Activated effector memory CD4-positive, alpha-beta T cell treated with anti-CD3 and anti-CD28 coated beads, Interleukin-2, amount 50 U/mL, for 16 hours (primary cell): ENCODE results near the gene ARID1B.

Experiments used
- DNase-seq: peaks from one replicate; pipeline ENCODE4 v3.0.0-alpha.2; 2020

ARID1B gene

GRCh38 chr6:156828280-156828703, 51.1 kb downstream of the ARID1B start:
- DNase-seq = no peak

DNA sequence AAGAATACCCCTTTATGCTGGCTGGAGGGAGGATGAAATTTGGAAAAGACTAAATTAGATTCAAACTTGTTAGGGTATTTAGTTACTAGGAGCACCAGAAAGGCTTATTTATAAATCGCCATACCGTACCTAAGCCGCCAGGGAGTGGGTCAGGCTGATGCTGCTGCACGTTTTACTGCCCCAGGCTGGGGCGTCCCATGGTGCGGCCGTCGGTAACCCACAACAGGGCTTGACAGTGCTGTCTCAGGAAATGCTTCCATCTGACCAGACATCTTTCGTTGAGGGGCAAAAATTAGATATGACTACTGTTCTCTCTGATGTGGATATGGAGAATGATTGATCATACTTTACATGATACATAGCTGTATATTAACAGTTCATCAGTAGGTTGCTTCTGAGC, 52.9 kb downstream of the ARID1B start:
- no peak for DNase-seq

GRCh38 chr6:156832231-156832647, 55.1 kb downstream of the ARID1B start:
- DNase-seq = no peak

DNA sequence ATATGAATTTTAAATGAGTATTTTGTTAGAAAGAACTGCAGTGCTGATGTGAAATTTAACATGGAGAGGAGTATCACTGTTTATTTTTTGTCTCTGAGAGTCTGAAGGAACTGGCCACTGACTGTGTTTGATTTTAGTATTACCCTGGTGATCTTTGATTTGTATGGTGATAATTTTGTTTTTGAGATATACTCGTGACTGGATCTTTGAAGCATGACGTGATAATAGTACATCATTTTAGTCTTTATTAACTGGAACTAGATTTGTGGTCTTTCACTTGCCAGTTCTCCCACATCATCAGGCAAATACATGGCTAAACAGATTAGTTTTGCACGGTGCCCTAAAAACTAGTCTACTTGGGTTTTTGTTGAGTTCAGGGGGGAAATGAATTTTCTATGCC, 55.5 kb downstream of the ARID1B start:
- no peak for DNase-seq

DNA sequence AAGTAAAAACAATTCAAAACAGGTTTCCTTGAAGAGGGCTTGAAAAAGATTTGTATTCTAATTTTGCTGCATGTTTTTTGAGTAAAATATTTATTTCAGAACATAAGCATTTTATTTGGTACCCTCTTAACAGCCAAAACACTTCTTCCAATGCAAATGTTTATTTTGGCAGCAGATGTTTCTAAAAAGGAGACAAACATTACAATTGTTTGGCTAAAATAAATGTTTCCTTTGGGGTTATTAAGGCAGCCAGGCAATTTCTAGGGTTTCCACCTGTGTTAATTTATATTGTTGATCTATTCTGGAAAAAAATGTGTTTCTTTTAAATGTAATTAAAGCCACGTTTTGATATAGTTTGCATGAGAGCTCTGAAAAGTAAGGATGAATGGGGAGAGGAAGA, 56.6 kb downstream of the ARID1B start:
- DNase-seq = no peak

- no peak for DNase-seq
These were observed 62.0 kb downstream of the ARID1B start for GRCh38 chr6:156839129-156839528.

GRCh38 chr6:156839591-156840001, 62.4 kb downstream of the ARID1B start:
- DNase-seq = no peak

GRCh38 chr6:156840136-156840535, 63.0 kb downstream of the ARID1B start:
- DNase-seq = no peak

DNA sequence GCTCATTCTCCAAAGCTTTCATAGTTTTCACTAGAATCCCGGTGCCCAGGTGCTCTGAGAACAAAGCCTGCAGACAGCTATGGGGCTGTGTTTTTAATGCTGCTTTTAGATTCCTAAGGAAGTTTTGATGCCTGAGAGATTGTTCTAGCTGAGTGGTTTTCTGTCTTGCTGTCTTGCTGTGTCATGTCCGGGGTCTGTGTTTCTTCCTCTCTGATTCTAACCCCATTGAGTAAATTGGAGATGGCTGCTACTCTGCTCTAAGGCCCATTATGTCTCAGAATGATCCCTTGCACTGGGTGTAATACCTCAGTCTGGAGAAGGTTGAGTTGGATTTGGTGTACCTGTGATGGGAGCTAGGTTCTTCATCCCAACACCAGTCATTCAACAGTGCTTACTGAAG, 63.4 kb downstream of the ARID1B start:
- DNase-seq = no peak

DNA sequence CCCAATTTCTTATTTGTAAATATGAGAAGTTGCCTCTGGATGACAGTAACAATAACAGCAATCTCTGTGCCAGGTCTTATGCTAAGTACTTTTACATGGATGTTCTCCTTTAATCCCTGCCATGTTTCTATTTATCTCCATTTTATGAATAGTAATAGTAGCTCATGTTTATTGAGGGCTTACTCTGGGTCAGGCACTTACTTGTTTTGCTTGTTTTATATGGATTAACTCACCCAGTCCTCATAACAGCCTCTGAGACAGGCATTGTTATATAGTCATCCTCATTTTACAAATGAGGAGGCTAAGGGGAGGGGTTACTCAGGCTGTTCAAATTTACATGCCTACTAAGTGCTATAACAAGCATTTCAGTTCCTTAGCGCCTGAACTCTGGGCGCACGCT, 64.3 kb downstream of the ARID1B start:
- DNase-seq = no peak

GRCh38 chr6:156842598-156843250, 65.5 kb downstream of the ARID1B start:
- DNase-seq = no peak

DNA sequence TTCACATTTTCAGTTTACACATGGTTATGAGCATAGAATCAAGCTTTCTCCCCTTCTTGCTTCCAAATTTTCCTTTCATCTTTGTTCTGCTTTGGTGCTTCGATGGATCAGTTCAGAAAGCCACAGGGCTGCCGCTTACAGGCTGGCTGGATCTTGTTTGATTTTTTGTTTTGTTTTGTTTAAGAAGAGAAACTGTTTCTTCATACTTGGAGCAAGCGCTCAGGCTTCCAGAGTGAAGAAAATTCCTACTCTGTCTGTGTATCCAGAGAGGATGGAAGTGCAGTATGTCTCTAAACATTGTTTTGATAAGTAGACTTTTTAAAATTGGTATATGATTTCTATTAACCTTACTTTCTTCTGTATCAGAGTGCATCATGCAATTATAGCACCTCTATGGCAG, 66.9 kb downstream of the ARID1B start:
- DNase-seq = no peak

GRCh38 chr6:156845454-156846155, 68.4 kb downstream of the ARID1B start:
- DNase-seq = no peak

- DNase-seq = no peak
These were observed 69.8 kb downstream of the ARID1B start for GRCh38 chr6:156846845-156847599.

DNA sequence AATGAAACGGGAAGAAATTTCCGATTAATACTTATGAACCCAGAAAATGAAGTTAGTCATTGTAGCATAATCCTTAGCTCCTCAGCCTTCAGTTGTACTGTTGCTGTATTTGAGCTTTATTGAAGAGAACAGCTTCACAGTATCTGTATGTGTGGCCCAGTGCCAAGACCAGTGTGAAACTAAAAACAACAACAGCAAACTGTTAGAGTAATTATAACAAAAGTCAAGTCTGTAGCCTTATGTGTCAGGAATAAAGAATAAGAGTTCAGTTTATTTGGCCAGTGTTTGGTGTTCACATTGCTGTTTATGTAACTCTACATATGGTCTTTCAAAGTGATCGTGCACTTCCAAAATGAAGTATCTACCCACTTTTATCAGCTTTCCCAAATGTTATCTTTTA, 70.9 kb downstream of the ARID1B start:
- DNase-seq = no peak

DNA sequence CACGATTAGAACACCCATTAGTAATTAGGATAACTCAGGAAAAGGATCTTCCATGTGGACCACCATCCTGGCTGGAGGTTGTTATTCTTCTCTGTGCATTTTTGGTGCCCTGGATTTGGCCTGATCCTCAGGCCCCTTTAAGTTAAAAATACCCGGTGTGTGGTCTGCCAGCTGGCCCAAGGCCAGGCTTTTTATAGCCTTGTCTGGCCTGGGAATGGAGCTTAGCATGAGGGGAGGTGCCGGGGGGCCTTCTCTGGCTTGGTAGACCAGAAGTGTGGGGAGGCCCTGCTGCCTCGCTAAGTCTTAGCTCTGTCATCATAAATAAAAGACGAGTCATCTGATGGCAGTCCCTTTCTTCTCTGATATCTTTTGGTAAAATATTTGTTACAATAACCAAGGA, 71.4 kb downstream of the ARID1B start:
- no peak for DNase-seq

DNA sequence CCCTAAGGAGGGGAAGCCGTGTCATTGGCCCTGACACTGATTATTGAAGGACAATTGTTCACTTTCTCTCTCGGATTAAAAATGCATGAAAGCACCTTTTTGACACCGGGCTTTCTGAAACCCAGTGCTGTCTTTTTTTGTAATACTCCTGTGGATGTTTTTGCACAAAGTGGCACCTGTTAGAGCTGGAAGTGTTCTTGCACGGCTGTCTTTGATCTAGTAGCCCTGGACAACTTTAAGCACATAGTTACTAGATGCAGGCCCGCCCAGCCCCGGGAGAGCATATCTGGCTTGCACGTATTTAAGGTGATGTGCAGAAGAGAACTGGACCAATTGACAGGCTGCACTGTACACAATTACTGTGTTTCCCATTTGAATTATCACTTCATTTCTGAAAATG, 72.6 kb downstream of the ARID1B start:
- DNase-seq = no peak

- DNase-seq = no peak
These were observed 73.2 kb downstream of the ARID1B start for GRCh38 chr6:156850353-156850752.

DNA sequence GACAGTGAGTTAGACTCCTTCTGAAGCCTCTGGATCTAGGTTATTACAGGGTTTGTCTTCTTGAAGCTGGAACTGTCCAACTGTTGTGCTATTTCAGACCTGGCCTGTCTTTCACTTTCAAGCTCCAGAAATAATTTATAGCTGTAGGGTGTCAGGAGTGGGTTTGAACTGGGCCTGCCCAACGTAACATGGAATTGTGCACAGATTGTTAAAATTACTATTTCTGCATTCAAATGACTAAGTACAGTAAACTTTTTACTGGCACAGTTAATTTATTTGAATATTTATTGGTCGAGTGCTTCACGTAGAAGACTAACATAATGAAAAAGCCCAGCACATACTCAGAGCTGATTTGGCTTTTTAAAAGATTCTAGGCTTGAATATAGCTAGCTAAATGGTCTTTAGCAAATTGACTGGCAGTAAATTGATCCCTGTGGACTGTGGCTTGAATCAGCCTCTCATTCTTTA, 74.3 kb downstream of the ARID1B start:
- DNase-seq = no peak

GRCh38 chr6:156852147-156852857, 75.1 kb downstream of the ARID1B start:
- DNase-seq = no peak

GRCh38 chr6:156852858-156853216, 75.7 kb downstream of the ARID1B start:
- no peak for DNase-seq

DNA sequence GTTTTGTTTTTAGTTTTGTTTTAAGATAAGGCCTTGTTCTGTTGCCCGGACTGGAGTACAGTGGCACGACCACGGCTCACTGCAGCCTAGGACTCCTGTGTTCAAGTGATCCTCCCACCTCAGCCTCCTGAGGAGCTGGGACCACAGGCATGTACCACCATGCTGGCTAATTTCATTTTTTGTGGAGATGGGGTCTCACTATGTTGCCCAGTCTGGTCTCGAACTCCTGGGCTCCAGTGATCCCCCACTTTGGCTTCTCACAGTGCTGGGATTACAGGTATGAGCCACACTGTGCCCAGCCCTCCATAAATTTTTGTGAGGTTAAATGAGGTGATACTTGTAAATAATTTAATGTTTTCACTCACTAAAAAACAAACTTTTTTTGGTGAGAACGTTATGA, 76.6 kb downstream of the ARID1B start:
- no peak for DNase-seq

- no peak for DNase-seq
These were observed 77.4 kb downstream of the ARID1B start for GRCh38 chr6:156854466-156855161.
